T-cell (primary cell): ENCODE measurements around the gene APBB1IP. TPM values are rescaled to one million over a fixed set of nuclear protein-coding genes. Genes with fewer than 3 reads are reported as not detected.

ENCODE experiments used
- ATAC-seq, 4 experiments: fragments of 200-7000 bp in 3 of 4; fragments of 150-1000 bp in 1 of 4; cut with Tn5 transposase; replicated peaks in 1 of 4; 1 replicate in 3 of 4; 2 replicates in 1 of 4; pipeline ENCODE4 v1.10.0; 2021; ENCODE audit warnings: moderate library complexity in 3 of 4, mild to moderate bottlenecking in 2 of 4, moderate number of reproducible peaks in 1 of 4
- CTCF ChIA-PET, 2 donors: fragments of 300-600 bp; sonication (Branson Sonifier 250); formaldehyde crosslinking; loops; one replicate each; lab custom pipeline; 2022; ENCODE audit warnings: antibody characterized with exemption in 2 of 2; lab: Charles Lee
- POLR2A ChIA-PET, 2 donors: fragments of 300-600 bp; sonication (Branson Sonifier 250); formaldehyde crosslinking; loops; one replicate each; lab custom pipeline; 2022; ENCODE audit warnings: antibody characterized with exemption in 2 of 2; lab: Charles Lee
- DNase-seq, 35 experiments: peaks; one replicate each; pipeline versions ENCODE4 v3.0.0 to v3.0.0-alpha.2; 2013 to 2023
- H3K27ac ChIP-seq: one replicate; pipeline ENCODE4 v1.5.1; 2013; ENCODE audit warnings: low read length
- H3K27me3 ChIP-seq, 2 experiments: replicated peaks in 1 of 2; 1 replicate in 1 of 2; 2 replicates in 1 of 2; pipeline versions ENCODE4 v1.6.1 to v1.7.0; 2013; ENCODE audit warnings: low read length in 1 of 2, mixed read lengths in 1 of 2; ENCODE audit not compliant: control insufficient read depth in 2 of 2, insufficient read depth in 2 of 2; ENCODE audit errors: extremely low read depth in 1 of 2
- H3K36me3 ChIP-seq, 2 donors: 1 replicate in 1 of 2; 2 replicates in 1 of 2; pipeline versions ENCODE4 v1.6.1 to v1.7.0; 2013; ENCODE audit warnings: low read length in 1 of 2; ENCODE audit not compliant: control insufficient read depth in 2 of 2, insufficient read depth in 1 of 2; ENCODE audit errors: extremely low read depth in 1 of 2
- H3K4me1 ChIP-seq, 2 experiments: 1 replicate in 1 of 2; 2 replicates in 1 of 2; pipeline versions ENCODE4 v1.6.1 to v1.7.0; 2013; ENCODE audit warnings: low read length in 2 of 2, mixed read lengths in 1 of 2; ENCODE audit not compliant: insufficient read depth in 2 of 2, control insufficient read depth in 1 of 2; ENCODE audit errors: extremely low read depth in 1 of 2
- H3K4me3 ChIP-seq, 2 donors: 1 replicate in 1 of 2; 2 replicates in 1 of 2; pipeline versions ENCODE4 v1.5.1 to v1.7.0; 2013; ENCODE audit warnings: mild to moderate bottlenecking in 2 of 2, low read length in 1 of 2, moderate library complexity in 1 of 2; ENCODE audit not compliant: control insufficient read depth in 1 of 2; ENCODE audit errors: extremely low read depth in 1 of 2
- H3K9me3 ChIP-seq: 2 replicates; pipeline ENCODE4 v1.7.0; 2013
- H3K27ac Mint-ChIP-seq, 2 donors: one replicate each; pipeline ENCODE4 v1.8.0; 2020 to 2021; ENCODE audit warnings: mild to moderate bottlenecking in 2 of 2, mixed read lengths in 2 of 2
- H3K27me3 Mint-ChIP-seq, 2 donors: one replicate each; pipeline ENCODE4 v1.8.0; 2021 to 2022; ENCODE audit warnings: mixed read lengths in 2 of 2
- H3K36me3 Mint-ChIP-seq: one replicate; pipeline ENCODE4 v1.8.0; 2021; ENCODE audit warnings: mixed read lengths
- H3K4me1 Mint-ChIP-seq, 3 donors: one replicate each; pipeline ENCODE4 v1.8.0; 2020 to 2022; ENCODE audit warnings: mixed read lengths in 3 of 3, mild to moderate bottlenecking in 1 of 3
- H3K4me3 Mint-ChIP-seq, 3 donors: one replicate each; pipeline ENCODE4 v1.8.0; 2020 to 2022; ENCODE audit warnings: mild to moderate bottlenecking in 3 of 3, mixed read lengths in 3 of 3, moderate library complexity in 3 of 3
- H3K9me3 Mint-ChIP-seq, 3 donors: one replicate each; pipeline ENCODE4 v1.8.0; 2020 to 2022; ENCODE audit warnings: mixed read lengths in 3 of 3
- WGBS: methylation state at CpG from one replicate; pipeline ENCODE4 v1.1.5; 2013; ENCODE audit warnings: missing lambda C conversion rate; ENCODE audit not compliant: insufficient coverage; 5-methylcytosine and 5-hydroxymethylcytosine counted together
- total RNA-seq, 35 experiments: library from RNA in 6 of 35; stranded (reverse) in 6 of 35; fragments of 120-200 nt in 1 of 35; gene quantifications; one replicate each; pipeline versions ENCODE4 v1.2.1 to v1.2.4 and lab custom pipeline; 2013 to 2026

Gene APBB1IP
- total RNA-seq, 5 donors from 2014 or later (not counting 1 experiment from before 2014, with no cell fraction given), result 86.5 to 102 (median 88.4) TPM

- Mint-ChIP-seq H3K9me3 (no peaks in the 10 kb centered on the region), H3K4me1 (peaks cover 78 to 83% (median 82%) of the 10 kb centered on the region in 3 donors), H3K27ac (peak overlapping the region; percentile 90), H3K4me3 (peak overlapping the region; percentile 34 to 60 (median 53)), H3K27me3 (no peaks in the 10 kb centered on the region), H3K36me3 (peaks cover 11% of the 10 kb centered on the region)
- DNase-seq (no peak), ATAC-seq (no peak)
- Histone ChIP-seq H3K36me3 (peaks cover 0 to 8% of the 10 kb centered on the region in 2 donors), H3K4me3 (no peak overlapping the region), H3K9me3 (no peaks in the 10 kb centered on the region), H3K4me1 (peaks cover 71 to 81% of the 10 kb centered on the region in 2 experiments), H3K27me3 (no peaks in the 10 kb centered on the region), H3K27ac (peak overlapping the region; percentile 80)
- POLR2A ChIA-PET, result interaction anchor here in 1 of 2 donors (0.5 kb wide), 1 partner anchor 660 kb away, joined by 8 read pairs; no protein-coding TSS in a partner anchor
- no CpG with 5 or more reads among the region's 2 CpGs for WGBS
- CTCF ChIA-PET, result interaction anchor here in 1 of 2 donors (1.0 kb wide), 1 partner anchor 46 kb away, joined by 4 read pairs; no protein-coding TSS in a partner anchor
Measured at GRCh38 chr10:26483554-26483953, 45.4 kb downstream of the APBB1IP start.

- Histone ChIP-seq H3K4me1 (peaks cover 70 to 77% of the 10 kb centered on the region in 2 experiments), H3K27ac (peak overlapping the region; percentile 91), H3K9me3 (no peaks in the 10 kb centered on the region), H3K4me3 (no peak overlapping the region), H3K27me3 (no peaks in the 10 kb centered on the region), H3K36me3 (peaks cover 0 to 10% of the 10 kb centered on the region in 2 donors)
- ChIA-PET POLR2A (interaction anchor here in 1 of 2 donors (0.5 kb wide), 1 partner anchor 160 kb away, joined by 3 read pairs; no protein-coding TSS in a partner anchor), CTCF (no interaction called here)
- Mint-ChIP-seq H3K4me3 (peak overlapping the region in 1 of 3 donors; percentile 69), H3K9me3 (no peaks in the 10 kb centered on the region), H3K27me3 (no peaks in the 10 kb centered on the region), H3K4me1 (peaks cover 82 to 88% (median 84%) of the 10 kb centered on the region in 3 donors), H3K27ac (peak overlapping the region; percentile 85 to 87), H3K36me3 (peaks cover 11% of the 10 kb centered on the region)
- WGBS, result no CpG with 5 or more reads among the region's 5 CpGs
- no peak for ATAC-seq
- no peak for DNase-seq
Measured at GRCh38 chr10:26485150-26485941, 47.2 kb downstream of the APBB1IP start.

GRCh38 chr10:26486304-26486703 is 48.2 kb downstream of the APBB1IP start:
- Histone ChIP-seq H3K27me3 (no peaks in the 10 kb centered on the region), H3K27ac (peak overlapping the region; percentile 91), H3K36me3 (peaks cover 0 to 10% of the 10 kb centered on the region in 2 donors), H3K4me1 (peaks cover 67% of the 10 kb centered on the region in 2 experiments), H3K4me3 (no peak overlapping the region), H3K9me3 (no peaks in the 10 kb centered on the region)
- peaks cover 11% of the 10 kb centered on the region for H3K36me3 Mint-ChIP-seq
- DNase-seq, result no peak
- ChIA-PET POLR2A (interaction anchor here in 1 of 2 donors (0.7 kb wide), 1 partner anchor 38 kb away, joined by 6 read pairs; no protein-coding TSS in a partner anchor), CTCF (interaction anchor here in 1 of 2 donors (0.7 to 1.0 kb wide), 5 partner anchors 19 to 102 kb away, joined by 3 to 4 read pairs (median 3); no protein-coding TSS in a partner anchor)
- no peaks in the 10 kb centered on the region for H3K27me3 Mint-ChIP-seq
- peak overlapping the region; percentile 14 to 69 (median 22) for H3K4me3 Mint-ChIP-seq
- WGBS, result 73% methylated on average over 2 of the region's 7 CpGs
- peak overlapping the region; percentile 91 to 92 for H3K27ac Mint-ChIP-seq
- no peak for ATAC-seq
- H3K4me1 Mint-ChIP-seq, result peaks cover 77 to 82% (median 80%) of the 10 kb centered on the region in 3 donors
- no peaks in the 10 kb centered on the region for H3K9me3 Mint-ChIP-seq

- WGBS, result 0% methylated on average over 6 of the region's 11 CpGs
- H3K4me3 ChIP-seq, result peak overlapping the region; percentile 1 to 5
- no peaks in the 10 kb centered on the region for H3K27me3 Mint-ChIP-seq
Measured at GRCh38 chr10:26486990-26487850, 49.1 kb downstream of the APBB1IP start.

GRCh38 chr10:26488344-26488743 is 50.2 kb downstream of the APBB1IP start:
- ATAC-seq, result no peak
- peaks cover 7 to 23% of the 10 kb centered on the region in 2 donors for H3K36me3 ChIP-seq
- H3K36me3 Mint-ChIP-seq, result peaks cover 23% of the 10 kb centered on the region
- no peaks in the 10 kb centered on the region for H3K27me3 Mint-ChIP-seq
- H3K4me3 ChIP-seq, result no peak overlapping the region
- POLR2A ChIA-PET, result no interaction called here
- no peaks in the 10 kb centered on the region for H3K9me3 ChIP-seq
- peak overlapping the region; percentile 0 to 20 (median 11) for H3K4me3 Mint-ChIP-seq
- CTCF ChIA-PET, result interaction anchor here (0.5 to 1.0 kb wide), 4 partner anchors 19 to 703 kb away, joined by 3 to 5 read pairs (median 3); no protein-coding TSS in a partner anchor
- no peak for DNase-seq
- peaks cover 53 to 56% of the 10 kb centered on the region in 2 experiments for H3K4me1 ChIP-seq
- H3K27ac ChIP-seq, result peak overlapping the region; percentile 91
- peaks cover 0 to 3% (median 0%) of the 10 kb centered on the region in 3 donors for H3K9me3 Mint-ChIP-seq
- peaks cover 71 to 73% (median 72%) of the 10 kb centered on the region in 3 donors for H3K4me1 Mint-ChIP-seq
- H3K27me3 ChIP-seq, result no peaks in the 10 kb centered on the region
- H3K27ac Mint-ChIP-seq, result peak overlapping the region; percentile 91 to 92
- WGBS, result 100% methylated on average over 1 of the region's 4 CpGs

More at GRCh38 chr10:26486990-26487850, 49.1 kb downstream of the APBB1IP start:
- POLR2A ChIA-PET, result interaction anchor here in 1 of 2 donors (0.7 kb wide), 1 partner anchor 39 kb away, joined by 6 read pairs; no protein-coding TSS in a partner anchor
- Mint-ChIP-seq H3K4me3 (peak overlapping the region; percentile 69 to 71 (median 70)), H3K36me3 (peaks cover 14% of the 10 kb centered on the region), H3K4me1 (peaks cover 77 to 79% (median 79%) of the 10 kb centered on the region in 3 donors), H3K27ac (peak overlapping the region; percentile 91 to 92), H3K9me3 (no peaks in the 10 kb centered on the region)
- ATAC-seq (peak; percentile 82 to 91 (median 87)), DNase-seq (peak in 33 of 35 experiments; percentile 21 to 85 (median 57))
- peaks cover 61% of the 10 kb centered on the region in 2 experiments for H3K4me1 ChIP-seq
- no peaks in the 10 kb centered on the region for H3K9me3 ChIP-seq
- no peaks in the 10 kb centered on the region for H3K27me3 ChIP-seq
- peaks cover 0 to 13% of the 10 kb centered on the region in 2 donors for H3K36me3 ChIP-seq
- peak overlapping the region; percentile 91 for H3K27ac ChIP-seq
- CTCF ChIA-PET, result interaction anchor here in 1 of 2 donors (0.7 to 1.0 kb wide), 6 partner anchors 20 to 103 kb away, joined by 3 to 5 read pairs (median 4); no protein-coding TSS in a partner anchor
